BJ (cell line): ENCODE measurements around the gene LTF. TPM values are rescaled to one million over a fixed set of nuclear protein-coding genes. Genes with fewer than 3 reads are reported as not detected.

Experiments
- CTCF ChIA-PET: fragments of 350-600 bp; formaldehyde crosslinking; extraction: SDS; loops from one replicate; lab custom pipeline; 2021; ENCODE audit warnings: antibody characterized with exemption, inconsistent platforms; lab: Yijun Ruan, JAX
- POLR2A ChIA-PET: fragments of 300-600 bp; sonication (Branson Sonifier 250); formaldehyde crosslinking; extraction: SDS; loops from one replicate; lab custom pipeline; 2021; ENCODE audit warnings: antibody characterized with exemption; lab: Charles Lee
- DNase-seq: peaks from one replicate; pipeline ENCODE4 v3.0.0-alpha.2; 2011; ENCODE audit warnings: low read depth
- H3K27me3 ChIP-seq: 2 replicates; pipeline ENCODE4 v1.6.0; 2011; ENCODE audit warnings: low read length; ENCODE audit not compliant: control insufficient read depth, insufficient read depth
- H3K36me3 ChIP-seq: 2 replicates; pipeline ENCODE4 v1.5.1; 2011; ENCODE audit warnings: low read length; ENCODE audit not compliant: control insufficient read depth, insufficient read depth
- H3K4me3 ChIP-seq: 2 replicates; pipeline ENCODE4 v1.5.1; 2011; ENCODE audit warnings: low read depth, mild to moderate bottlenecking, control low read depth, low read length
- CTCF ChIP-seq: IDR thresholded peaks from 2 replicates; pipeline ENCODE4 v1.5.1; 2011; ENCODE audit warnings: low read depth, mild to moderate bottlenecking, control low read depth, inconsistent platforms, low read length, moderate library complexity; ENCODE audit not compliant: insufficient read depth
- polyA plus RNA-seq: library from polyadenylated mRNA; depleted of rRNA; stranded (reverse); fragments of >200 nt; gene quantifications from 2 replicates; pipeline ENCODE4 v1.2.3, GENCODE V29; 2011

The LTF gene
- polyA plus RNA-seq, 1 experiment, result not detected

GRCh38 chr3:46500656-46501635 lies 36.2 kb upstream of the LTF start:
- H3K4me3 ChIP-seq, result no peak overlapping the region
- no peaks in the 10 kb centered on the region for H3K27me3 ChIP-seq
- ChIA-PET CTCF (interaction anchor here (0.7 to 6.2 kb wide), 3 partner anchors 12 to 129 kb away, joined by 3 to 49 read pairs (median 5); no protein-coding TSS in a partner anchor), POLR2A (no interaction called here)
- TF ChIP-seq CTCF, result no peak
- H3K36me3 ChIP-seq, result no peaks in the 10 kb centered on the region
- DNase-seq, result peak; percentile 32

GRCh38 chr3:46498916-46499519 lies 34.3 kb upstream of the LTF start:
- CTCF ChIA-PET, result interaction anchor here (1.2 to 6.2 kb wide), 3 partner anchors 10 to 59 kb away, joined by 3 to 49 read pairs (median 14); no protein-coding TSS in a partner anchor
- no peak for TF ChIP-seq CTCF
- no peak for DNase-seq
- POLR2A ChIA-PET, result no interaction called here
- Histone ChIP-seq H3K27me3 (no peaks in the 10 kb centered on the region), H3K36me3 (no peaks in the 10 kb centered on the region), H3K4me3 (no peak overlapping the region)

- Histone ChIP-seq H3K27me3 (no peaks in the 10 kb centered on the region), H3K36me3 (no peaks in the 10 kb centered on the region), H3K4me3 (no peak within 1 kb of the TSS)
- POLR2A ChIA-PET, result no interaction called here
- CTCF ChIA-PET, result interaction anchor here (1.0 to 6.2 kb wide), 3 partner anchors 9 to 61 kb away, joined by 3 to 49 read pairs (median 14); no protein-coding TSS in a partner anchor
- DNase-seq, result no peak
- no peak for TF ChIP-seq CTCF
Observed at GRCh38 chr3:46497556-46498265, 33.0 kb upstream of the LTF start, which contains the start of gene RTP3. Gene RTP3, plus strand, starts transcription at chr3:46497976. Its CDS starts 87 bp downstream, at chr3:46498063.

GRCh38 chr3:46496746-46497555 lies 32.2 kb upstream of the LTF start:
- no peak for DNase-seq
- H3K4me3 ChIP-seq, result no peak overlapping the region
- TF ChIP-seq CTCF, result peak; percentile 33; the same call in 1 of the 2 replicates
- ChIA-PET CTCF (interaction anchor here (1.0 to 6.2 kb wide), 8 partner anchors 8 to 133 kb away, joined by 3 to 49 read pairs (median 4); no protein-coding TSS in a partner anchor), POLR2A (interaction anchor here (0.6 kb wide), 1 partner anchor 66 kb away, joined by 3 read pairs; no protein-coding TSS in a partner anchor)
- H3K36me3 ChIP-seq, result no peaks in the 10 kb centered on the region
- no peaks in the 10 kb centered on the region for H3K27me3 ChIP-seq
